ENCODE data around the gene GZMM. TPM values are rescaled to one million over a fixed set of nuclear protein-coding genes. Genes with fewer than 3 reads are reported as not detected.

The GZMM gene
- total RNA-seq, 4 donors from 2014 or later = 2.8 to 4.0 TPM; not detected in 2

- TF ChIP-seq POLR2A (IDR thresholded peaks at IDR 0.05) = no peak
- TF ChIP-seq, protein P1, sequence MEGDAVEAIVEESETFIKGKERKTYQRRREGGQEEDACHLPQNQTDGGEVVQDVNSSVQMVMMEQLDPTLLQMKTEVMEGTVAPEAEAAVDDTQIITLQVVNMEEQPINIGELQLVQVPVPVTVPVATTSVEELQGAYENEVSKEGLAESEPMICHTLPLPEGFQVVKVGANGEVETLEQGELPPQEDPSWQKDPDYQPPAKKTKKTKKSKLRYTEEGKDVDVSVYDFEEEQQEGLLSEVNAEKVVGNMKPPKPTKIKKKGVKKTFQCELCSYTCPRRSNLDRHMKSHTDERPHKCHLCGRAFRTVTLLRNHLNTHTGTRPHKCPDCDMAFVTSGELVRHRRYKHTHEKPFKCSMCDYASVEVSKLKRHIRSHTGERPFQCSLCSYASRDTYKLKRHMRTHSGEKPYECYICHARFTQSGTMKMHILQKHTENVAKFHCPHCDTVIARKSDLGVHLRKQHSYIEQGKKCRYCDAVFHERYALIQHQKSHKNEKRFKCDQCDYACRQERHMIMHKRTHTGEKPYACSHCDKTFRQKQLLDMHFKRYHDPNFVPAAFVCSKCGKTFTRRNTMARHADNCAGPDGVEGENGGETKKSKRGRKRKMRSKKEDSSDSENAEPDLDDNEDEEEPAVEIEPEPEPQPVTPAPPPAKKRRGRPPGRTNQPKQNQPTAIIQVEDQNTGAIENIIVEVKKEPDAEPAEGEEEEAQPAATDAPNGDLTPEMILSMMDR (IDR thresholded peaks at IDR 0.05) = no peak
- Histone ChIP-seq H3K27ac (peak overlapping the region in 1 of 4 donors; percentile 98), H3K36me3 (peaks cover 0 to 36% (median 0%) of the 10 kb centered on the region in 3 donors), H3K4me1 (peaks cover 4 to 22% (median 17%) of the 10 kb centered on the region in 4 donors), H3K27me3 (no peaks in the 10 kb centered on the region), H3K9me3 (no peaks in the 10 kb centered on the region), H3K4me3 (peak overlapping the region in 2 of 4 donors; percentile 97 to 100)
- DNase-seq = no peak
Observed at GRCh38 chr19:534088-534487, 9.8 kb upstream of the GZMM start.

- TF ChIP-seq, protein P1 (IDR thresholded peaks at IDR 0.05) = no peak
- TF ChIP-seq POLR2A (IDR thresholded peaks at IDR 0.05) = no peak
- H3K27ac ChIP-seq = no peak overlapping the region
- H3K36me3 ChIP-seq = peaks cover 0 to 43% (median 0%) of the 10 kb centered on the region in 3 donors
- H3K4me1 ChIP-seq = peaks cover 4 to 22% (median 16%) of the 10 kb centered on the region in 4 donors
- no peak overlapping the region for H3K4me3 ChIP-seq
- H3K27me3 ChIP-seq = no peaks in the 10 kb centered on the region
- H3K9me3 ChIP-seq = no peaks in the 10 kb centered on the region
- no peak for DNase-seq
Observed at GRCh38 chr19:535017-535835, 8.6 kb upstream of the GZMM start.

GRCh38 chr19:536031-536880, 7.6 kb upstream of the GZMM start:
- H3K27me3 ChIP-seq = no peaks in the 10 kb centered on the region
- no peaks in the 10 kb centered on the region for H3K9me3 ChIP-seq
- peaks cover 4 to 18% (median 13%) of the 10 kb centered on the region in 4 donors for H3K4me1 ChIP-seq
- H3K4me3 ChIP-seq = no peak overlapping the region
- H3K27ac ChIP-seq = no peak overlapping the region
- no peak for DNase-seq
- H3K36me3 ChIP-seq = peaks cover 0 to 49% (median 0%) of the 10 kb centered on the region in 3 donors
- TF ChIP-seq POLR2A (IDR thresholded peaks at IDR 0.05) = no peak
- TF ChIP-seq, protein P1 (IDR thresholded peaks at IDR 0.05) = no peak

GRCh38 chr19:536881-537404, 6.9 kb upstream of the GZMM start:
- Histone ChIP-seq H3K36me3 (peaks cover 0 to 56% (median 0%) of the 10 kb centered on the region in 3 donors), H3K4me3 (no peak overlapping the region), H3K4me1 (peaks cover 4 to 18% (median 13%) of the 10 kb centered on the region in 4 donors), H3K27ac (no peak overlapping the region), H3K9me3 (no peaks in the 10 kb centered on the region), H3K27me3 (no peaks in the 10 kb centered on the region)
- no peak for DNase-seq
- TF ChIP-seq POLR2A (IDR thresholded peaks at IDR 0.05) = no peak
- TF ChIP-seq, protein P1 (IDR thresholded peaks at IDR 0.05) = no peak

- Histone ChIP-seq H3K4me1 (peaks cover 2 to 5% (median 4%) of the 10 kb centered on the region in 4 donors), H3K27me3 (no peaks in the 10 kb centered on the region), H3K36me3 (peaks cover 0 to 57% (median 0%) of the 10 kb centered on the region in 3 donors), H3K27ac (no peak overlapping the region), H3K9me3 (no peaks in the 10 kb centered on the region), H3K4me3 (no peak overlapping the region)
- TF ChIP-seq, protein P1 (IDR thresholded peaks at IDR 0.05) = no peak
- no peak for TF ChIP-seq POLR2A (IDR thresholded peaks at IDR 0.05)
- DNase-seq = no peak
Observed at GRCh38 chr19:538641-539428, 5.0 kb upstream of the GZMM start.

All from Peyer's patch (tissue), 4 donors.